HCT116 (cell line): ENCODE measurements around the gene TRPM4. TPM values are rescaled to one million over a fixed set of nuclear protein-coding genes. Genes with fewer than 3 reads are reported as not detected.

Source experiments
- ATAC-seq: fragments of 200-7000 bp; cut with Tn5 transposase; 2 replicates; pipeline ENCODE4 v1.9.1; 2020; ENCODE audit warnings: mild to moderate bottlenecking, moderate library complexity
- BruUV-seq: library from RNA; stranded (reverse); fragments of 400-500 nt; replicated peaks from 2 replicates; lab custom pipeline; 2021; lab: Mats Ljungman, UMichigan
- CTCF ChIA-PET: fragments of 300-600 bp; sonication (Branson Sonifier 250); formaldehyde crosslinking; loops from one replicate; lab custom pipeline; 2021; ENCODE audit warnings: antibody characterized with exemption; lab: Charles Lee
- POLR2A ChIA-PET: fragments of 300-600, 350-600 bp; sonication (Branson Sonifier 250); formaldehyde crosslinking; loops from one replicate; lab custom pipeline; 2021; ENCODE audit warnings: antibody characterized with exemption; lab: Charles Lee
- RAD21 ChIA-PET, 2 experiments: fragments of 300-600 bp; sonication (Branson Sonifier 250); formaldehyde crosslinking; loops; one replicate each; lab custom pipeline; 2023; ENCODE audit warnings: low total read pairs in 2 of 2; ENCODE audit not compliant: uncharacterized antibody in 2 of 2, unreplicated experiment in 2 of 2, low non-redundant PET in 1 of 2; lab: Charles Lee
- DNase-seq: peaks from one replicate; pipeline ENCODE4 v3.0.0-alpha.2; 2010; ENCODE audit warnings: low read depth, low spot score
- H2AFZ ChIP-seq: fragments of 200-600 bp; shearing (Covaris generic), sonication (generic); 2 replicates; pipeline ENCODE4 v1.6.1; 2017; ENCODE audit warnings: low read depth, mixed run types, mixed read lengths, antibody characterized with exemption, low read length; ENCODE audit not compliant: poor library complexity, severe bottlenecking
- H3K27ac ChIP-seq: 2 replicates; pipeline ENCODE4 v1.5.1; 2012; ENCODE audit warnings: low read depth, low read length
- H3K27me3 ChIP-seq: fragments of 200-600 bp; sonication (generic); 2 replicates; pipeline ENCODE4 v1.6.1; 2016; ENCODE audit warnings: mixed run types, low read length, mixed read lengths; ENCODE audit not compliant: insufficient read depth
- H3K36me3 ChIP-seq, 2 experiments: fragments of 200-500 bp in 1 of 2; fragments of 200-600 bp in 1 of 2; sonication (Bioruptor generic) in 1 of 2; sonication (generic) in 1 of 2; 2 replicates each; pipeline versions ENCODE4 v1.5.1 to v1.6.1; 2014 to 2016; ENCODE audit warnings: low read length in 2 of 2, inconsistent platforms in 1 of 2, mixed read lengths in 1 of 2, mixed run types in 1 of 2; ENCODE audit not compliant: insufficient read depth in 2 of 2, control insufficient read depth in 1 of 2
- H3K4me1 ChIP-seq, 2 experiments: fragments of 200-600 bp in 1 of 2; sonication (generic) in 1 of 2; 2 replicates each; pipeline versions ENCODE4 v1.5.1 to v1.6.1; 2012 to 2017; ENCODE audit warnings: low read length in 2 of 2, inconsistent platforms in 1 of 2, mild to moderate bottlenecking in 1 of 2, mixed read lengths in 1 of 2, mixed run types in 1 of 2, moderate library complexity in 1 of 2; ENCODE audit not compliant: insufficient read depth in 2 of 2, control insufficient read depth in 1 of 2
- H3K4me2 ChIP-seq: fragments of 200-600 bp; sonication (generic); 2 replicates; pipeline ENCODE4 v1.6.1; 2017; ENCODE audit warnings: mixed run types, low read length, mixed read lengths
- H3K4me3 ChIP-seq, 2 experiments: fragments of 200-600 bp in 1 of 2; sonication (generic) in 1 of 2; replicated peaks in 1 of 2; 2 replicates each; pipeline ENCODE4 v1.5.1; 2011 to 2016; ENCODE audit warnings: low read length in 2 of 2, control low read depth in 1 of 2, low read depth in 1 of 2, mild to moderate bottlenecking in 1 of 2, mixed read lengths in 1 of 2, mixed run types in 1 of 2
- H3K79me2 ChIP-seq: fragments of 200-600 bp; sonication (generic); 2 replicates; pipeline ENCODE4 v1.6.1; 2017; ENCODE audit warnings: mild to moderate bottlenecking, mixed run types, low read length, moderate library complexity, mixed read lengths; ENCODE audit not compliant: insufficient read depth
- H3K9ac ChIP-seq: fragments of 200-600 bp; sonication (generic); 2 replicates; pipeline ENCODE4 v1.6.1; 2016; ENCODE audit warnings: low read length, mixed read lengths
- H3K9me2 ChIP-seq: fragments of 200-600 bp; sonication (generic), shearing (Covaris generic); 2 replicates; pipeline ENCODE4 v1.6.1; 2017; ENCODE audit warnings: mixed run types, mild to moderate bottlenecking, moderate library complexity; ENCODE audit not compliant: insufficient read depth
- H3K9me3 ChIP-seq, 2 experiments: fragments of 200-500 bp in 1 of 2; fragments of 200-600 bp in 1 of 2; sonication (Bioruptor generic) in 1 of 2; sonication (generic) in 1 of 2; 2 replicates each; pipeline ENCODE4 v1.6.1; 2014 to 2017; ENCODE audit warnings: low read length in 2 of 2, mixed read lengths in 2 of 2, inconsistent platforms in 1 of 2, low read depth in 1 of 2, mild to moderate bottlenecking in 1 of 2, mixed run types in 1 of 2, moderate library complexity in 1 of 2; ENCODE audit not compliant: control insufficient read depth in 1 of 2, insufficient read depth in 1 of 2
- H4K20me1 ChIP-seq: fragments of 200-600 bp; sonication (generic), shearing (Covaris generic); 2 replicates; pipeline ENCODE4 v1.6.1; 2017; ENCODE audit warnings: mixed run types, mild to moderate bottlenecking, moderate library complexity; ENCODE audit not compliant: insufficient read depth
- ATF3 ChIP-seq: IDR thresholded peaks from 2 replicates; pipeline ENCODE4 v1.6.1; 2012
- CBX3 ChIP-seq: IDR thresholded peaks from 2 replicates; pipeline ENCODE4 v1.6.1; 2012; ENCODE audit warnings: low read depth
- CEBPB ChIP-seq: IDR thresholded peaks from 2 replicates; pipeline ENCODE4 v1.6.1; 2012; ENCODE audit warnings: low read depth
- EGR1 ChIP-seq: IDR thresholded peaks from 2 replicates; pipeline ENCODE4 v1.6.1; 2012; ENCODE audit warnings: low read depth
- EZH2phosphoT487 ChIP-seq: fragments of 200-600 bp; IDR thresholded peaks from 2 replicates; pipeline ENCODE4 v1.6.1; 2018; ENCODE audit warnings: antibody characterized with exemption, borderline replicate concordance
- JUND ChIP-seq: IDR thresholded peaks from 2 replicates; pipeline ENCODE4 v1.6.1; 2012
- POLR2A ChIP-seq: IDR thresholded peaks from 2 replicates; pipeline ENCODE4 v1.7.0; 2011; ENCODE audit warnings: borderline replicate concordance; ENCODE audit not compliant: insufficient read depth, insufficient read length; ENCODE audit errors: extremely low read depth
- POLR2AphosphoS5 ChIP-seq: IDR thresholded peaks from 2 replicates; pipeline ENCODE4 v1.6.1; 2011; ENCODE audit warnings: mild to moderate bottlenecking, low read depth, low read length, moderate library complexity
- RAD21 ChIP-seq: IDR thresholded peaks from 2 replicates; pipeline ENCODE4 v1.6.1; 2012; ENCODE audit warnings: low read depth, mild to moderate bottlenecking
- REST ChIP-seq: IDR thresholded peaks from 2 replicates; pipeline ENCODE4 v1.6.1; 2012; ENCODE audit warnings: low read depth
- SIN3A ChIP-seq: IDR thresholded peaks from 2 replicates; pipeline ENCODE4 v1.6.1; 2012; ENCODE audit warnings: low read depth
- SP1 ChIP-seq: IDR thresholded peaks from 2 replicates; pipeline ENCODE4 v1.6.1; 2012; ENCODE audit warnings: low read depth
- TCF7L2 ChIP-seq: IDR thresholded peaks from 2 replicates; pipeline ENCODE4 v1.7.0; 2011; ENCODE audit warnings: borderline replicate concordance, inconsistent platforms; ENCODE audit not compliant: insufficient read depth, insufficient read length; ENCODE audit errors: extremely low read depth
- YY1 ChIP-seq: IDR thresholded peaks from 2 replicates; pipeline ENCODE4 v1.6.1; 2011; ENCODE audit warnings: low read length, low read depth, moderate library complexity, mild to moderate bottlenecking; ENCODE audit not compliant: insufficient replicate concordance; ENCODE audit errors: extremely low read depth
- ZFX ChIP-seq: fragments of 450-650 bp; IDR thresholded peaks from 2 replicates; pipeline ENCODE4 v1.6.1; 2017
- ZNF274 ChIP-seq: fragments of 200-500 bp; sonication (Bioruptor generic); IDR thresholded peaks from 2 replicates; pipeline ENCODE4 v1.6.1; 2014; ENCODE audit warnings: mild to moderate bottlenecking, low read depth, low read length, inconsistent platforms
- intact Hi-C: fragments of 100-400 bp; cut with micrococcal nuclease; formaldehyde crosslinking; loops from 2 replicates; pipeline ENCODE4 v1.10.0; 2022
- total RNA-seq: library from RNA; stranded (reverse); gene quantifications from one replicate; pipeline ENCODE4 v1.2.1, GENCODE V29; 2021; ENCODE audit not compliant: unreplicated experiment

The TRPM4 gene
- total RNA-seq, 1 experiment from 2014 or later: 44.2 TPM

GRCh38 chr19:49130325-49130724 is 27.3 kb upstream of the TRPM4 start:
- Histone ChIP-seq H4K20me1 (no peaks in the 10 kb centered on the region), H3K4me3 (no peak overlapping the region), H3K27ac (no peak overlapping the region; the same call in 1 of the 2 replicates), H3K4me1 (peaks cover 12 to 28% of the 10 kb centered on the region in 2 experiments), H3K9me3 (no peaks in the 10 kb centered on the region), H3K9me2 (no peaks in the 10 kb centered on the region), H3K79me2 (no peaks in the 10 kb centered on the region), H3K27me3 (no peaks in the 10 kb centered on the region), H3K9ac (no peak overlapping the region), H3K36me3 (peaks cover 0 to 15% of the 10 kb centered on the region in 2 experiments; a peak in 2 of 4 replicates), H3K4me2 (no peak overlapping the region), H2AFZ (no peak overlapping the region)
- BruUV-seq: no TSS peak
- no peak for ATAC-seq
- TF ChIP-seq ATF3 (no peak), EZH2phosphoT487 (no peak), ZNF274 (no peak)
- ChIA-PET RAD21 (no interaction called here), CTCF (interaction anchor here (1.7 kb wide), 1 partner anchor 16 kb away, joined by 6 read pairs; no protein-coding TSS in a partner anchor), POLR2A (no interaction called here)
- DNase-seq: no peak
- intact Hi-C loops: no loop called here

- DNase-seq (no peak), ATAC-seq (no peak)
- Histone ChIP-seq H3K27ac (no peak overlapping the region), H3K27me3 (no peaks in the 10 kb centered on the region), H2AFZ (no peak overlapping the region), H3K79me2 (no peaks in the 10 kb centered on the region), H3K4me1 (peaks cover 12 to 31% of the 10 kb centered on the region in 2 experiments), H4K20me1 (no peaks in the 10 kb centered on the region), H3K4me3 (no peak overlapping the region), H3K36me3 (peaks cover 0 to 15% of the 10 kb centered on the region in 2 experiments; a peak in 2 of 4 replicates), H3K9me2 (no peaks in the 10 kb centered on the region), H3K9me3 (no peaks in the 10 kb centered on the region), H3K9ac (no peak overlapping the region), H3K4me2 (no peak overlapping the region)
- intact Hi-C loops: no loop called here
- RAD21 ChIA-PET: no interaction called here
- POLR2A ChIA-PET: no interaction called here
- CTCF ChIA-PET: interaction anchor here (1.0 kb wide), 1 partner anchor 13 kb away, joined by 4 read pairs; no protein-coding TSS in a partner anchor
- TF ChIP-seq TCF7L2 (no peak), CBX3 (no peak), REST (no peak), JUND (no peak), EGR1 (no peak), POLR2AphosphoS5 (no peak), RAD21 (no peak), EZH2phosphoT487 (no peak), ZFX (no peak), CEBPB (no peak), ATF3 (no peak), SIN3A (no peak), YY1 (no peak), SP1 (no peak), POLR2A (no peak)
- BruUV-seq: no TSS peak
Measured at GRCh38 chr19:49132974-49133609, 24.5 kb upstream of the TRPM4 start.
